Measurements from ENCODE around the gene PBX4.

Gene PBX4

DNA sequence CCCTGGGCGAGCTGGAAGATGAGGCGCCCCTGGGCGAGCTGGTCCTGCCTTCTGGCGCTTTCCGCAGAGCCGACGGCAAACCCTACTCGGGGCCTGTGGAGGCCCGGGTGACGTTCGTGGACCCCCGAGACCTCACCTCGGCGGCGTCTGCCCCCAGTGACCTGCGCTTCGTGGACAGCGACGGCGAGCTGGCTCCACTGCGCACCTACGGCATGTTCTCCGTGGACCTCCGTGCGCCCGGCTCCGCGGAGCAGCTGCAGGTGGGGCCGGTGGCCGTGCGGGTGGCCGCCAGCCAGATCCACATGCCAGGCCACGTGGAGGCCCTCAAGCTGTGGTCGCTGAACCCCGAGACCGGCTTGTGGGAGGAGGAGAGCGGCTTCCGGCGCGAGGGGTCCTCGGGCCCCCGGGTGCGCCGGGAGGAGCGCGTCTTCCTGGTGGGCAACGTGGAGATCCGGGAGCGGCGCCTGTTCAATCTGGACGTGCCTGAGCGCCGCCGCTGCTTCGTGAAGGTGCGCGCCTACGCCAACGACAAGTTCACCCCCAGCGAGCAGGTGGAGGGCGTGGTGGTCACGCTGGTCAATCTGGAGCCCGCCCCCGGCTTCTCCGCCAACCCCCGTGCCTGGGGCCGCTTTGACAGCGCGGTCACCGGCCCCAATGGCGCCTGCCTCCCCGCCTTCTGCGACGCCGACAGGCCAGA, 74.1 kb downstream of the PBX4 start:
- Histone ChIP-seq H3K27ac (no peak overlapping the region), H3K27me3 (peaks cover 8% of the 10 kb centered on the region), H4K20me1 (no peaks in the 10 kb centered on the region), H3K4me1 (peaks cover 18% of the 10 kb centered on the region), H3K9ac (no peak overlapping the region), H3K36me3 (no peaks in the 10 kb centered on the region), H3K4me3 (no peak overlapping the region), H3K9me3 (no peaks in the 10 kb centered on the region), H3K4me2 (no peak overlapping the region)
- no peak for TF ChIP-seq Cebpa-rat (IDR thresholded peaks at IDR 0.05)

DNA sequence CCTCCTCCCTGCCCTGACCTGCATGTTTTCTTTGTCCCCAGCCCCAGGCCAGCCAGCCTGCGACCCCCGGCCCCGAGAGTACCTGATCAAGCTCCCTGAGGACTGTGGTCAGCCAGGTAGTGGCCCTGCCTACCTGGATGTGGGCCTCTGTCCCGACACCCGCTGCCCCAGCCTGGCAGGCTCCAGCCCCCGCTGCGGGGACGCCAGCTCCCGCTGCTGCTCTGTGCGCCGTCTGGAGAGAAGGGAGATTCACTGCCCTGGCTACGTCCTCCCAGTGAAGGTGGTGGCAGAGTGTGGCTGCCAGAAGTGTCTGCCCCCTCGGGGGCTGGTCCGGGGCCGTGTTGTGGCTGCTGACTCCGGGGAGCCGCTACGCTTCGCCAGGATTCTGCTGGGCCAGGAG, 74.8 kb downstream of the PBX4 start:
- no peaks in the 10 kb centered on the region for H4K20me1 ChIP-seq
- H3K36me3 ChIP-seq: no peaks in the 10 kb centered on the region
- peaks cover 15% of the 10 kb centered on the region for H3K27me3 ChIP-seq
- H3K9ac ChIP-seq: no peak overlapping the region
- H3K27ac ChIP-seq: no peak overlapping the region
- TF ChIP-seq Cebpa-rat (IDR thresholded peaks at IDR 0.05): no peak
- H3K4me1 ChIP-seq: peaks cover 18% of the 10 kb centered on the region
- H3K4me2 ChIP-seq: no peak overlapping the region
- no peaks in the 10 kb centered on the region for H3K9me3 ChIP-seq
- H3K4me3 ChIP-seq: no peak overlapping the region

GRCh38 chr19:19543101-19543500, 75.4 kb downstream of the PBX4 start:
- Histone ChIP-seq H3K36me3 (no peaks in the 10 kb centered on the region), H4K20me1 (no peaks in the 10 kb centered on the region), H3K9me3 (no peaks in the 10 kb centered on the region), H3K4me2 (no peak overlapping the region), H3K27ac (no peak overlapping the region), H3K4me3 (no peak overlapping the region), H3K27me3 (peaks cover 21% of the 10 kb centered on the region), H3K9ac (no peak overlapping the region), H3K4me1 (peaks cover 23% of the 10 kb centered on the region)
- no peak for TF ChIP-seq Cebpa-rat (IDR thresholded peaks at IDR 0.05)

DNA sequence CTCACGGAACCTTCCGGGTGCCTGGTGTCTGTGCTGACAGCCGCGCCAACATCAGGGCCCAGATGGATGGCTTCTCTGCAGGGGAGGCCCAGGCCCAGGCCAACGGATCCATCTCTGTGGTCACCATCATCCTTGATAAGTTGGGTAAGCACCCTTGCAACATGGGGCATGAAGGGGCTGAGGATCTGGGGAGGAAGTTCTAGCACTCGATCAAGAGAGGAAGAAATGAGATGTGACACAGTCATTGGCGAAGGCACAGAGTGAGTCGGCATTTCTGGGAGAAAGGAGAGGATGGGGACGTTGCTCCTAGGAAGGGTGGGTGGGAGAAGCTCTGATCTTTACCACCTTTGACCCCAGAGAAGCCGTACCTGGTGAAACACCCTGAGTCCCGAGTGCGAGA, 76.0 kb downstream of the PBX4 start:
- peaks cover 27% of the 10 kb centered on the region for H3K27me3 ChIP-seq
- H3K4me3 ChIP-seq: no peak overlapping the region
- no peaks in the 10 kb centered on the region for H3K9me3 ChIP-seq
- H4K20me1 ChIP-seq: no peaks in the 10 kb centered on the region
- TF ChIP-seq Cebpa-rat (IDR thresholded peaks at IDR 0.05): no peak
- H3K4me2 ChIP-seq: no peak overlapping the region
- peaks cover 27% of the 10 kb centered on the region for H3K4me1 ChIP-seq
- no peak overlapping the region for H3K27ac ChIP-seq
- H3K36me3 ChIP-seq: no peaks in the 10 kb centered on the region
- H3K9ac ChIP-seq: no peak overlapping the region

- Histone ChIP-seq H3K9me3 (no peaks in the 10 kb centered on the region), H3K9ac (no peak overlapping the region), H3K36me3 (no peaks in the 10 kb centered on the region), H4K20me1 (no peaks in the 10 kb centered on the region), H3K4me1 (peaks cover 27% of the 10 kb centered on the region), H3K4me2 (no peak overlapping the region), H3K27ac (no peak overlapping the region), H3K27me3 (peaks cover 35% of the 10 kb centered on the region), H3K4me3 (no peak overlapping the region)
- no peak for TF ChIP-seq Cebpa-rat (IDR thresholded peaks at IDR 0.05)
Observed at GRCh38 chr19:19541616-19542015, 76.9 kb downstream of the PBX4 start.

DNA sequence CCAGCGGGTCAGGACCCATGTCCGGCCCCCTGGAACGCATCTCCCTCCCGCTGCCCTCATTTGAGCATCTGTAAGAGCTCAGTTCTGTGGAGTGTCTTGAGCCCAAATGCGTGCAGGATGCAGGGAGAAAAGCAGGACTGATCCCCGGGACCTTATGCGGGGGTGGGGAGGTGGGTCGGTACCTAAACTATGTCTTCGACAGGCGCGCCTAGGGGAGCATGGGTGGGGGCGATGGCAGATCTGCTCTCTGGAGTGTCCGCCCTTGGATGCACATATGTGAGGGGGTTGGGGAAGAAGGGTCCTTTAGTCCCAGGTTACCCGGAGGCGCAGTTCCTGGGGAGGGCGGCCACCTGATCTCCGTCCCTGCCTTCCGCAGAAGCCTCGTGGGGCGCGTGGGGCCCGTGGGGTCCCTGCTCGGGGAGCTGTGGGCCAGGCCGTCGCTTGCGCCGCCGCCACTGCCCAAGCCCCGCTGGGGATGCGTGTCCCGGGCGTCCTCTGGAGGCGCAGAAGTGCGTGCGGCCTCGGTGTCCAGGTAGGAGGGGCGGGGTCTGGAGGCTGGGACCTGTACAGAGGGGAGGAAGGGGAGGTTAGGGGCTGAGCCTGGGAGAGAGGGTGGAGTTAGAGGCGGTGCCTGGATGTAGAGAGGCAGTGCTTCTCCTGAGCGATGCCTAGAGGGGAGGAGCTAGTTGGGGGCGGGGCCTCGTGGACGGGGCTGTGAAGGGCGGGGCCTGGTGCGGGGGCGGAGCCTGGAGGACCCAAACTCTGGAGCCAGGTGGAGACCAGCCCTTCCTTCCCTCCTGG, 77.6 kb downstream of the PBX4 start:
- H3K36me3 ChIP-seq: peaks cover 3% of the 10 kb centered on the region; the same call in 1 of the 2 replicates
- no peak overlapping the region for H3K4me3 ChIP-seq
- no peak overlapping the region for H3K9ac ChIP-seq
- H3K9me3 ChIP-seq: no peaks in the 10 kb centered on the region
- TF ChIP-seq Cebpa-rat (IDR thresholded peaks at IDR 0.05): no peak
- H3K4me2 ChIP-seq: no peak overlapping the region
- H3K27me3 ChIP-seq: peaks cover 35% of the 10 kb centered on the region
- H4K20me1 ChIP-seq: no peaks in the 10 kb centered on the region
- no peak overlapping the region for H3K27ac ChIP-seq
- H3K4me1 ChIP-seq: peaks cover 21% of the 10 kb centered on the region

DNA sequence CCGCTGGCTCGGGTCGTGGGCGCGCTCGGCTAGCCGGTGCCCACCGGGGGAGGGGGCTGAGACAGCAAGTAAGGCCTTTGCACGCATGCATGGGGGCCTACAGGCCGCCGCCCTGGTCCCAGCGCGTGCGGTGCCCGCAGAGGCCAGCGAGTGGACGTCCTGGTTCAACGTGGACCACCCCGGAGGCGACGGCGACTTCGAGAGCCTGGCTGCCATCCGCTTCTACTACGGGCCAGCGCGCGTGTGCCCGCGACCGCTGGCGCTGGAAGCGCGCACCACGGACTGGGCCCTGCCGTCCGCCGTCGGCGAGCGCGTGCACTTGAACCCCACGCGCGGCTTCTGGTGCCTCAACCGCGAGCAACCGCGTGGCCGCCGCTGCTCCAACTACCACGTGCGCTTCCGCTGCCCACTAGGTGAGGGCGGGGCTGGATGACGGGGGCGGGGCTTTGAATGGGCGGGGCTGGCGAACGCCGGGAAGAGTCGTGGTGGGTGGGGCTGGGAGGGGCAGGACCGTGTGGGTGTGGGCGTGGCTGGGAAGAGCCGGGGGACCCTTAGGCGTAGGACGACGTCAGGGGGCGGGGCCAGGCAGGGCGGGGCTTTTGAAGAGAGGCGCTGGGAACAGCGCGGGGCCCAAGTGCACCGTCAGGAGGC, 78.3 kb downstream of the PBX4 start:
- TF ChIP-seq Cebpa-rat (IDR thresholded peaks at IDR 0.05): no peak
- Histone ChIP-seq H3K27me3 (peaks cover 35% of the 10 kb centered on the region), H3K9me3 (no peaks in the 10 kb centered on the region), H4K20me1 (no peaks in the 10 kb centered on the region), H3K4me2 (no peak overlapping the region), H3K4me1 (peaks cover 21% of the 10 kb centered on the region), H3K4me3 (no peak overlapping the region), H3K27ac (no peak overlapping the region), H3K9ac (no peak overlapping the region), H3K36me3 (peaks cover 10% of the 10 kb centered on the region; the same call in 1 of the 2 replicates)

GRCh38 chr19:19539698-19540063, 78.8 kb downstream of the PBX4 start:
- H3K4me2 ChIP-seq: no peak overlapping the region

DNA sequence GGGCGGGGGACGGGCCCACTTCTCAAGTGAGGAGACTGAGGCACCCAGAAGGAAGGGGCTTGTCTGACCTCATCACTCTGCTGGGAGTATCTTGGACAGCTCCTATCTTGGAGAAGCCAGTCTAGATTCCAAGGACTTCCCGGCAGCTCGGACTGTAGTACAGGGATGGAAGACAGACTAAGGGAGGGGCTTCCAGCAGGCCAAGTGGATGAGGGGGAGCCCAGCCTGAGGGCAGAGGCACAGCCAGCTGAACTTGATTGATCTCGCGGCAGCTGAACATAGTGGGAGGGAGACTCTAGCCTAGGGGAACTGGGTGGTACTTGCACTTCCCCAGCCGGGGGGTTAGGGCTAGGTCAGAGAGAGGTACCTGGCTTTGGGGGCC, 79.7 kb downstream of the PBX4 start:
- no peaks in the 10 kb centered on the region for H4K20me1 ChIP-seq
- no peaks in the 10 kb centered on the region for H3K9me3 ChIP-seq
- no peak overlapping the region for H3K27ac ChIP-seq
- H3K9ac ChIP-seq: no peak overlapping the region
- H3K27me3 ChIP-seq: peaks cover 35% of the 10 kb centered on the region
- H3K4me3 ChIP-seq: no peak overlapping the region
- H3K36me3 ChIP-seq: peaks cover 14% of the 10 kb centered on the region; the same call in 1 of the 2 replicates
- TF ChIP-seq Cebpa-rat (IDR thresholded peaks at IDR 0.05): no peak
- peak overlapping the region; percentile 54 for H3K4me2 ChIP-seq
- peaks cover 26% of the 10 kb centered on the region for H3K4me1 ChIP-seq

More at GRCh38 chr19:19539698-19540063, 78.8 kb downstream of the PBX4 start:
- no peak for TF ChIP-seq Cebpa-rat (IDR thresholded peaks at IDR 0.05)
- H3K27me3 ChIP-seq: peaks cover 35% of the 10 kb centered on the region
- peaks cover 21% of the 10 kb centered on the region for H3K4me1 ChIP-seq
- no peaks in the 10 kb centered on the region for H4K20me1 ChIP-seq
- H3K27ac ChIP-seq: no peak overlapping the region
- no peaks in the 10 kb centered on the region for H3K9me3 ChIP-seq
- H3K9ac ChIP-seq: no peak overlapping the region
- H3K4me3 ChIP-seq: no peak overlapping the region
- H3K36me3 ChIP-seq: peaks cover 14% of the 10 kb centered on the region; the same call in 1 of the 2 replicates
